ENCODE measurements around the gene ZBTB7A. TPM values are rescaled to one million over a fixed set of nuclear protein-coding genes. Genes with fewer than 3 reads are reported as not detected.

Gene ZBTB7A
- polyA plus RNA-seq, 2 of the 4 experiments (the other 2 are of a cell fraction), result 2.3 to 11.6 TPM

- Histone ChIP-seq H3K4me1 (no peaks in the 10 kb centered on the region), H3K4me3 (no peak overlapping the region), H3K9me3 (no peaks in the 10 kb centered on the region), H3K27ac (no peak overlapping the region), H3K4me2 (no peak overlapping the region)
- no peak for ATAC-seq
- DNase-seq (ENCODE audit: low read depth in 1 of 2, low spot score in 1 of 2), result no peak
- POLR2A ChIA-PET, result no interaction called here
- CTCF ChIA-PET, result interaction anchor here (0.6 to 1.0 kb wide), 4 partner anchors 9 to 111 kb away, joined by 3 to 6 read pairs (median 3); no protein-coding TSS in a partner anchor
- 92% methylated on average over 17 of the region's 31 CpGs for WGBS (ENCODE audit: missing lambda C conversion rate)
- no peak for FAIRE-seq
- TF ChIP-seq RARB (CRISPR knock-in tag; IDR thresholded peaks at IDR 0.05) (no peak), KDM1A (IDR thresholded peaks at IDR 0.05; ENCODE audit: low read depth) (no peak), CBX2 (IDR thresholded peaks at IDR 0.05; ENCODE audit: borderline replicate concordance, low read depth) (no peak), CHD4 (IDR thresholded peaks at IDR 0.05; ENCODE audit: borderline replicate concordance) (no peak), CEBPB (IDR thresholded peaks at IDR 0.05) (no peak), PBX3 (IDR thresholded peaks at IDR 0.05) (no peak), ZC3H11A (IDR thresholded peaks at IDR 0.05) (no peak), PHF8 (IDR thresholded peaks at IDR 0.05; ENCODE audit: borderline replicate concordance, low read depth) (no peak), SMC3 (IDR thresholded peaks at IDR 0.05) (no peak), BHLHE40 (IDR thresholded peaks at IDR 0.05; ENCODE audit: low read depth, low read length) (no peak)
Observed at GRCh38 chr19:4096049-4096892, 29.6 kb upstream of the ZBTB7A start.

- FAIRE-seq (no peak), DNase-seq (ENCODE audit: low read depth in 1 of 2, low spot score in 1 of 2) (no peak), ATAC-seq (no peak)
- Histone ChIP-seq H3K27ac (no peak overlapping the region), H3K4me3 (no peak overlapping the region), H3K4me2 (no peak overlapping the region), H3K4me1 (no peaks in the 10 kb centered on the region), H3K9me3 (no peaks in the 10 kb centered on the region)
- TF ChIP-seq KDM5A (IDR thresholded peaks at IDR 0.05) (no peak), CHD2 (IDR thresholded peaks at IDR 0.05; ENCODE audit: low read length, partially characterized antibody) (no peak), JUNB (IDR thresholded peaks at IDR 0.05) (no peak), HOXB13 (CRISPR knock-in tag; IDR thresholded peaks at IDR 0.05; ENCODE audit: low read depth) (no peak), ZNF302 (CRISPR knock-in tag; IDR thresholded peaks at IDR 0.05) (no peak), EHF (CRISPR knock-in tag; IDR thresholded peaks at IDR 0.05) (no peak), KDM1A (IDR thresholded peaks at IDR 0.05; ENCODE audit: low read depth) (no peak), FOXS1 (CRISPR knock-in tag; IDR thresholded peaks at IDR 0.05) (no peak), TP53 (CRISPR knock-in tag; IDR thresholded peaks at IDR 0.05) (no peak), ESRRA (IDR thresholded peaks at IDR 0.05; ENCODE audit: borderline replicate concordance, low read length) (no peak), RFX5 (IDR thresholded peaks at IDR 0.05) (no peak), CTCF (IDR thresholded peaks at IDR 0.05) (no peak), NFE2L2 (conservative IDR thresholded peaks at IDR 0.05; ENCODE audit: low read length) (no peak), E2F6 (IDR thresholded peaks at IDR 0.05; ENCODE audit: borderline replicate concordance, low read depth) (no peak), HOXA7 (CRISPR knock-in tag; IDR thresholded peaks at IDR 0.05) (no peak), HES2 (IDR thresholded peaks at IDR 0.05) (no peak), REST (IDR thresholded peaks at IDR 0.05) (no peak), HEYL (CRISPR knock-in tag; IDR thresholded peaks at IDR 0.05) (no peak), HOXB5 (CRISPR knock-in tag; IDR thresholded peaks at IDR 0.05) (no peak)
- ChIA-PET POLR2A (no interaction called here), CTCF (interaction anchor here (0.8 to 0.9 kb wide), 3 partner anchors 19 to 44 kb away, joined by 3 to 5 read pairs (median 3); no protein-coding TSS in a partner anchor)
- WGBS (ENCODE audit: missing lambda C conversion rate), result 95% methylated on average over 12 of the region's 12 CpGs
Observed at GRCh38 chr19:4095488-4095844, 28.8 kb upstream of the ZBTB7A start.

Measured in A549 (cell line).